H1 (cell line): ENCODE results near the gene KCNH8. TPM values are rescaled to one million over a fixed set of nuclear protein-coding genes. Genes with fewer than 3 reads are reported as not detected.

ENCODE experiments used
- CTCF ChIA-PET: fragments of 300-600 bp; sonication (Branson Sonifier 250); formaldehyde crosslinking; loops from one replicate; lab custom pipeline; 2021; ENCODE audit not compliant: partially characterized antibody; lab: Charles Lee
- POLR2A ChIA-PET: fragments of 300-600 bp; sonication (Branson Sonifier 250); formaldehyde crosslinking; loops from one replicate; lab custom pipeline; 2021; ENCODE audit warnings: inconsistent platforms; ENCODE audit not compliant: partially characterized antibody; lab: Charles Lee
- DNase-seq, 2 experiments: peaks; one replicate each; pipeline versions ENCODE4 v3.0.0 to v3.0.0-alpha.2; 2010 to 2022; ENCODE audit warnings: low spot score in 2 of 2, low read depth in 1 of 2, mixed read lengths in 1 of 2
- FAIRE-seq: peaks from 2 replicates; lab custom pipeline; 2011; peaks lifted over from hg19 to GRCh38; lab: Jason Lieb, UNC
- H2AFZ ChIP-seq: 2 replicates; pipeline ENCODE4 v1.8.1; 2012; ENCODE audit warnings: low read length, inconsistent platforms
- H2AK5ac ChIP-seq: 2 replicates; pipeline ENCODE4 v1.6.1; 2013; ENCODE audit warnings: low read depth, low read length
- H2BK120ac ChIP-seq: replicated peaks from 2 replicates; pipeline ENCODE3; 2013; ENCODE audit warnings: low read depth, low read length, inconsistent platforms
- H2BK12ac ChIP-seq: 2 replicates; pipeline ENCODE4 v1.6.1; 2013; ENCODE audit warnings: low read depth, low read length
- H2BK15ac ChIP-seq: 2 replicates; pipeline ENCODE4 v1.6.1; 2013; ENCODE audit warnings: low read length
- H2BK20ac ChIP-seq: 2 replicates; pipeline ENCODE4 v1.6.1; 2013; ENCODE audit warnings: low read length
- H2BK5ac ChIP-seq: 2 replicates; pipeline ENCODE4 v1.6.1; 2013; ENCODE audit warnings: low read depth, low read length
- H3K14ac ChIP-seq: 2 replicates; pipeline ENCODE4 v1.6.1; 2013; ENCODE audit warnings: inconsistent platforms; ENCODE audit not compliant: insufficient read length
- H3K18ac ChIP-seq: 2 replicates; pipeline ENCODE4 v1.6.1; 2013; ENCODE audit warnings: low read length; ENCODE audit errors: extremely low read depth
- H3K23ac ChIP-seq: 2 replicates; pipeline ENCODE4 v1.6.1; 2013; ENCODE audit warnings: inconsistent platforms; ENCODE audit not compliant: insufficient read length
- H3K23me2 ChIP-seq: 2 replicates; pipeline ENCODE4 v1.6.1; 2013; ENCODE audit warnings: low read depth, low read length
- H3K27ac ChIP-seq: 2 replicates; pipeline ENCODE4 v1.6.1; 2011; ENCODE audit warnings: low read depth, low read length, inconsistent platforms
- H3K27me3 ChIP-seq, 4 experiments: replicated peaks in 1 of 4; 1 replicate in 1 of 4; 2 replicates in 3 of 4; pipeline versions ENCODE4 v1.6.1 to v1.8.1; 2011 to 2013; ENCODE audit warnings: low read length in 3 of 4, mild to moderate bottlenecking in 3 of 4, inconsistent platforms in 2 of 4, mixed read lengths in 2 of 4, moderate library complexity in 1 of 4; ENCODE audit not compliant: control insufficient read depth in 3 of 4, insufficient read depth in 3 of 4; ENCODE audit errors: extremely low read depth in 1 of 4
- H3K36me3 ChIP-seq, 4 experiments: 2 replicates each; pipeline versions ENCODE4 v1.6.1 to v1.8.1; 2011 to 2013; ENCODE audit warnings: mild to moderate bottlenecking in 4 of 4, low read length in 3 of 4, moderate library complexity in 2 of 4, control low read depth in 1 of 4, inconsistent platforms in 1 of 4; ENCODE audit not compliant: insufficient read depth in 4 of 4, control insufficient read depth in 2 of 4
- H3K4ac ChIP-seq: replicated peaks from 2 replicates; pipeline ENCODE3; 2013; ENCODE audit warnings: low read length, low read depth, mixed read lengths, inconsistent platforms; ENCODE audit not compliant: insufficient read length
- H3K4me1 ChIP-seq, 4 experiments: replicated peaks in 1 of 4; 1 replicate in 1 of 4; 2 replicates in 3 of 4; pipeline versions ENCODE4 v1.6.1 to v1.8.1; 2011 to 2013; ENCODE audit warnings: low read length in 3 of 4, inconsistent platforms in 2 of 4, mixed read lengths in 1 of 4; ENCODE audit not compliant: insufficient read depth in 4 of 4, control insufficient read depth in 3 of 4
- H3K4me2 ChIP-seq, 2 experiments: 2 replicates each; pipeline versions ENCODE4 v1.6.1 to v1.8.1; 2011 to 2013; ENCODE audit warnings: low read depth in 2 of 2, low read length in 2 of 2, control low read depth in 1 of 2, inconsistent platforms in 1 of 2, mild to moderate bottlenecking in 1 of 2; ENCODE audit not compliant: insufficient read depth in 1 of 2
- H3K4me3 ChIP-seq, 4 experiments: fragments of 200-600, 300-600 bp in 1 of 4; sonication (generic), shearing (Covaris generic), sonication (Bioruptor Twin) in 1 of 4; 2 replicates each; pipeline versions ENCODE4 v1.5.1 to v1.8.1; 2011 to 2016; ENCODE audit warnings: low read length in 4 of 4, low read depth in 3 of 4, control low read depth in 2 of 4, inconsistent platforms in 2 of 4, mild to moderate bottlenecking in 2 of 4, mixed read lengths in 1 of 4, moderate library complexity in 1 of 4; ENCODE audit not compliant: insufficient read depth in 2 of 4; ENCODE audit errors: extremely low read depth in 1 of 4
- H3K56ac ChIP-seq: replicated peaks from 2 replicates; pipeline ENCODE3; 2013; ENCODE audit warnings: low read depth, mild to moderate bottlenecking, mixed read lengths, low read length, inconsistent platforms; ENCODE audit not compliant: insufficient read length
- H3K79me1 ChIP-seq: 2 replicates; pipeline ENCODE4 v1.6.1; 2013; ENCODE audit warnings: low read depth, low read length, control low read depth
- H3K79me2 ChIP-seq, 2 experiments: 2 replicates each; pipeline versions ENCODE4 v1.6.1 to v1.8.1; 2012 to 2013; ENCODE audit warnings: low read length in 2 of 2, mild to moderate bottlenecking in 2 of 2, inconsistent platforms in 1 of 2; ENCODE audit not compliant: insufficient read depth in 2 of 2, control insufficient read depth in 1 of 2
- H3K9ac ChIP-seq, 4 experiments: replicated peaks in 1 of 4; 1 replicate in 1 of 4; 2 replicates in 3 of 4; pipeline versions ENCODE4 v1.6.1 to v1.8.1; 2011 to 2013; ENCODE audit warnings: low read depth in 3 of 4, low read length in 3 of 4, control low read depth in 2 of 4, mild to moderate bottlenecking in 2 of 4, moderate library complexity in 2 of 4, inconsistent platforms in 1 of 4; ENCODE audit errors: extremely low read depth in 1 of 4
- H3K9me3 ChIP-seq, 2 experiments: 2 replicates each; pipeline versions ENCODE4 v1.6.1 to v1.8.1; 2012 to 2013; ENCODE audit warnings: mild to moderate bottlenecking in 2 of 2, moderate library complexity in 2 of 2, control low read depth in 1 of 2, inconsistent platforms in 1 of 2, low read depth in 1 of 2, low read length in 1 of 2, mixed read lengths in 1 of 2; ENCODE audit not compliant: insufficient read depth in 2 of 2
- H4K20me1 ChIP-seq, 2 experiments: replicated peaks in 1 of 2; 2 replicates each; pipeline versions ENCODE3 to v1.8.1; 2011 to 2013; ENCODE audit warnings: inconsistent platforms in 2 of 2, low read length in 2 of 2, mild to moderate bottlenecking in 1 of 2; ENCODE audit not compliant: insufficient read depth in 2 of 2, control insufficient read depth in 1 of 2
- H4K5ac ChIP-seq: 2 replicates; pipeline ENCODE4 v1.6.1; 2013; ENCODE audit warnings: low read length, low read depth, mixed read lengths, inconsistent platforms; ENCODE audit not compliant: insufficient read length
- H4K8ac ChIP-seq: 2 replicates; pipeline ENCODE4 v1.8.0; 2013; ENCODE audit warnings: mild to moderate bottlenecking, moderate library complexity, low read length, inconsistent platforms; ENCODE audit not compliant: insufficient read depth; ENCODE audit errors: extremely low read depth
- H4K91ac ChIP-seq: replicated peaks from 2 replicates; pipeline ENCODE3; 2013; ENCODE audit warnings: low read length, mixed read lengths, inconsistent platforms; ENCODE audit not compliant: insufficient read length
- RAD21 ChIP-seq, 2 experiments: IDR thresholded peaks in 1 of 2; conservative IDR thresholded peaks in 1 of 2; 2 replicates each; pipeline ENCODE4 v1.6.1; 2011; ENCODE audit warnings: low read depth in 2 of 2, low read length in 2 of 2, improper control_type of control experiment in 1 of 2, inconsistent platforms in 1 of 2, mild to moderate bottlenecking in 1 of 2, moderate library complexity in 1 of 2
- SAP30 ChIP-seq: fragments of 300-600 bp; sonication (generic); IDR thresholded peaks from 2 replicates; pipeline ENCODE4 v1.7.1; 2012; ENCODE audit warnings: low read length, moderate library complexity, mild to moderate bottlenecking, inconsistent platforms; ENCODE audit not compliant: insufficient read depth, insufficient replicate concordance
- SIN3A ChIP-seq, 2 experiments: IDR thresholded peaks in 1 of 2; conservative IDR thresholded peaks in 1 of 2; 2 replicates each; pipeline ENCODE4 v1.6.1; 2011 to 2012; ENCODE audit warnings: low read length in 2 of 2, improper control_type of control experiment in 1 of 2, low read depth in 1 of 2, mild to moderate bottlenecking in 1 of 2
- YY1 ChIP-seq: IDR thresholded peaks from 2 replicates; pipeline ENCODE4 v1.6.1; 2011; ENCODE audit warnings: low read depth, mild to moderate bottlenecking, low read length
- WGBS, 2 experiments: shearing (Covaris generic) in 1 of 2; methylation state at CpG; one replicate each; pipeline versions ENCODE4 v1.1.6 to v1.1.7; 2013 to 2015; ENCODE audit warnings: low lambda C conversion rate in 2 of 2, mixed read lengths in 2 of 2, inconsistent platforms in 1 of 2, low coverage in 1 of 2, missing lambda C conversion rate in 1 of 2; ENCODE audit not compliant: insufficient replicate concordance in 2 of 2, insufficient coverage in 1 of 2, insufficient read length in 1 of 2; ENCODE audit errors: extremely low coverage in 1 of 2, missing lambda C conversion rate in 1 of 2; 5-methylcytosine and 5-hydroxymethylcytosine counted together
- polyA plus RNA-seq, 7 experiments: library from polyadenylated mRNA; depleted of rRNA in 3 of 7; stranded (reverse) in 5 of 7; unstranded in 2 of 7; fragments of >200 nt in 5 of 7; fragments of 200-250 nt in 2 of 7; gene quantifications; 1 replicate in 5 of 7; 2 replicates in 1 of 7; 4 replicates in 1 of 7; pipeline versions ENCODE4 v1.2.1 to v1.2.3, GENCODE V29; 2011 to 2013; ENCODE audit warnings: missing spikeins in 2 of 7, mixed read lengths in 2 of 7
- total RNA-seq: library from RNA; stranded (reverse); fragmentation: NEBNext Ultra II Directional; extraction: Animal tissue kit (Norgen Biotek cat#: 25700); gene quantifications from 2 replicates; pipeline ENCODE4 v1.2.1, GENCODE V29; 2021

KCNH8 gene
- total and polyA plus RNA-seq, 2 of the 8 experiments (the other 6 are each of a cell fraction or from before 2014, with no cell fraction given), result 2.2 to 2.4 TPM

- Histone ChIP-seq H3K79me2 (no peaks in the 10 kb centered on the region), H3K27ac (no peak overlapping the region), H2BK12ac (no peak overlapping the region), H4K8ac (no peak overlapping the region), H2BK15ac (no peak overlapping the region), H3K4ac (no peak overlapping the region), H2BK5ac (no peak overlapping the region), H3K27me3 (no peaks in the 10 kb centered on the region), H3K14ac (no peak overlapping the region), H3K23me2 (no peaks in the 10 kb centered on the region), H3K4me1 (peaks cover 0 to 6% (median 0%) of the 10 kb centered on the region in 4 experiments; a peak in 1 of 7 replicates), H2AK5ac (no peak overlapping the region), H3K4me2 (no peak overlapping the region), H3K36me3 (no peaks in the 10 kb centered on the region; a peak in 1 of 8 replicates), H3K79me1 (no peaks in the 10 kb centered on the region), H2BK20ac (no peak overlapping the region), H3K9ac (no peak overlapping the region), H3K56ac (no peak overlapping the region), H2BK120ac (no peak overlapping the region), H4K5ac (no peak overlapping the region), H2AFZ (no peak overlapping the region), H4K20me1 (no peaks in the 10 kb centered on the region), H4K91ac (no peak overlapping the region), H3K4me3 (no peak overlapping the region), H3K9me3 (no peaks in the 10 kb centered on the region), H3K23ac (no peak overlapping the region), H3K18ac (no peak overlapping the region)
- POLR2A ChIA-PET, result no interaction called here
- CTCF ChIA-PET, result interaction anchor here (0.6 to 5.2 kb wide), 34 partner anchors 8 to 681 kb away, joined by 3 to 40 read pairs (median 4); no protein-coding TSS in a partner anchor
- DNase-seq (no peak), FAIRE-seq (no peak)
- no peak for TF ChIP-seq YY1
- no peak for TF ChIP-seq SAP30
- no peak for TF ChIP-seq RAD21 (IDR thresholded peaks at IDR 0.05 in 1 of 2, conservative IDR thresholded peaks at IDR 0.05 in 1 of 2; ENCODE audit: low read depth in 2 of 2, low read length in 2 of 2)
- peak in 1 of 2 experiments; percentile 53; a peak in 1 of 4 replicates for TF ChIP-seq SIN3A (conservative IDR thresholded peaks at IDR 0.05 in 1 of 2, IDR thresholded peaks at IDR 0.05 in 1 of 2; ENCODE audit: low read depth in 1 of 2, low read length in 2 of 2)
- WGBS, 2 experiments, result 70% methylated on average over 2 of the region's 2 CpGs; no CpG with 5 or more reads in 1 of the 2 experiments
Observed at GRCh38 chr3:19348500-19348899, 200.2 kb downstream of the KCNH8 start.
